ENCODE results near the gene PNO1.

PNO1 gene

DNA sequence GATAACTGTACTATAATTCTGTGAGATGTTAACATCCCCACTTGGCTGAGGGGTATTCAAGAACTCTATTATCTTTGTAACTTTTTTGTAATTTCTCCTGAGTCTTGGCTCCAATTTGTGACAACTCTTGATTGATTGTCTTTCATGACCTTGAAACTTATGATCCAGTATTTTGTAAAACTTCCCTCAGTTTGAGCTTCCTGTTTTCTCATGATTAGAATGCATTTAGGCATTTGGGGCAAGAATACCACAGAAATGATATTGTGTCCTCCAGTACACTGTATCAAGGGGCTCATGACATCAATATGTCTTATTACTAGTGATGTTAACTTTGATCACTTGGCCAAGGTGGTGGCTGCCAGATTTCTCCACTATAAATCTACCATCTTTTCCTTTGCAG, 37.4 kb downstream of the PNO1 start:
- DNase-seq (ENCODE audit: low spot score), result no peak

DNA sequence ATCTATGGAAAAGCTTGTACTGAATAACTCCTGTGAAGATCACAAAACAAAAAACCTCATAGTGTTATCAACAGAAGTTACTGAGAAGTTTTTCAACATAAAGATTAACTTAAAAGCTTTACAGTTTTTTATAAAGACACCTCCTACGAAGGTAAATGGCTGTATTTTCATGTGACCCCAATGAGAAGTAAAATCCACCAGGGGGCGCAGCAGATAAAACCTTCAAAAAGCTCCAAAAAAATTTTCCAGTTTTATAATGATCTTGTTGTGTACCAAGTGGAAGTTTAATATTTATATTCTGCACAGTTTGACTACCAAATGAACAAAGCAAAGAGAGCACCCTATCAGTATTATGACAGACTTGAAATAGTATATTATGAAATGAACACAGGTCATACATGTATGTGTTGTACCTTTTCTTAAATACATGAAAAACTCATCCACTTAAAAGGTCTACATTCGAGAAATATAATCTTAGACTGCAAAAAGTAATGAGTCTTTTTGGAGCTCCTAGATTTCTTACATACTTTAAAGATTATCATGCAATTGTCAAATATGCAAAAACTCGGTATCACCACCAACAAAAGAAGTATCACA, 38.5 kb downstream of the PNO1 start:
- DNase-seq (ENCODE audit: low spot score), result peak; percentile 87

- no peak for DNase-seq (ENCODE audit: low spot score)
These were observed 42.6 kb downstream of the PNO1 start for GRCh38 chr2:68200157-68200787.

DNA sequence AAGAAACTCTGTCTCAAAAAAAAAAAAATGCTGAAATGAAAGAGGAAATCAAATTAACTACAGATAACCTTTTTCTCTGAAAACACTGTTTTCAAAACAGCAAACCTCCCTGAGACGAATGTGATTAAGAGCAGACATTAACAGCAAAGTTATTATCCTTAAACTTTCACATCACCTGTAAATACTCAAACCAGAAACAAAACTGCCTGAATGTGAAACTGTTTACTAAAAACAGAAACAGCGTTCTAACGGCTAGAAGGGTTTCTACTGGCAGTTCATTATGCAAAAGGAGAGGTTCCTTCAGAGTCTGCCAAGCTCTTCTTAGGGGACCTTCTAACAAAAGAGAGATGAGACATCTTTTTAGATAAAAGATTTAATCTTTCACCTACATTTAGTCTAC, 45.9 kb downstream of the PNO1 start:
- DNase-seq (ENCODE audit: low spot score), result no peak

GRCh38 chr2:68206793-68207192, 49.1 kb downstream of the PNO1 start:
- DNase-seq (ENCODE audit: low spot score), result no peak

DNA sequence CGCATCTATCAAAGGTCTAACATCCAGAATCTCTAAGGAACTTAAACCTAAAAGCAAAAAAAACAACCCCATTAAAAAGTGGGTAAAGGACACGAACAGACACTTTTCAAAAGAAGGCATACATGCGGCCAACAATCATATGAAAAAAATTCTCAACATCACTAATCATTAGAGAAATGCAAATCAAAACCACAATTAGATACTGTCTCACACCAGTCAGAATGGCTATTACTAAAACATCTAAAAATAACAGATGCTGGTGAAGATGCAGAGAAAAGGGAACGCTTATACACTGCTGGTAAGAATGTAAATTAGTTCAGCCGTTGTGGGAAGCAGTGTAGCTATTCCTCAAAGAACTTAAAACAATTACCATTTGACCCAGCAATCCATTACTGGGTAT, 56.7 kb downstream of the PNO1 start:
- no peak for DNase-seq (ENCODE audit: low spot score)

- no peak for DNase-seq (ENCODE audit: low spot score)
These were observed 59.0 kb downstream of the PNO1 start for GRCh38 chr2:68216454-68217310.

DNA sequence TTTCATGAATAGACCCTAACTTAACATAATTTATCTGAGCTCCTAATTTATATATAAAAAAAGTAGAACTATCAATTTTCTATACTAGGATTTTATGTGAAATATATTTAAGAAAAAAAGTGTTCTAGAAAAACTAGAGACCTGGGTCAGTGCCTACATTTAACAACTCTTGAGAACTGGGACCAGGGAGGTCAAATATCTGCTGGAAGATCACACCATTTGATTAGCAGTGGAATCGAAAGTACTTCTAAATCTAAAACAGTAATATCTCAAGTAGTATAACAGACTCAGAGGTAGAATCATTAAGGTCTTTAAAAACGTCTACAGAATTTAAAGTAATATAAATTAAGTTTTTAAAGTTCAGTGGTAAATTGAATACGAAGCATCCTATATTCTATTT, 60.0 kb downstream of the PNO1 start:
- peak; percentile 35 for DNase-seq (ENCODE audit: low spot score)

GRCh38 chr2:68218343-68218901, 60.7 kb downstream of the PNO1 start:
- DNase-seq (ENCODE audit: low spot score), result peak; percentile 61

DNA sequence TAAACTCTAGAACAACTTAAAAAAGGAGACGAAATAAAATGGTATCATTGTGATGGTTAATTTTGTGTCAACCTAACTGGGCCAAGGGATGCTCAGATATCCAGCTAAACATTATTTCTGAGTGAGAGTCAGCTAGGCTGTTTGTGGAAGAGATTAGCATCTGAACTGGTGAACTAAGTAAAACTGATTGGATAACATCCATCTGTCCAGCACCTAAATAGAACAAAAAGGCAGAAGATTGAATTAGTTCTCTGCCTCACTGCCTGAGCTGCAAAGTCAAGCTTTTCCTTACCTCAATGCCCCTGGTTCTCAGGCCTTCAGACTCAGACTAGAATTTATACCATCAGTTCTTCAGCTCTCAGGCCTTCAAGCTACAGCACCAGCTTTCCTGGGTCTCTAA, 64.6 kb downstream of the PNO1 start:
- DNase-seq (ENCODE audit: low spot score), result no peak

- no peak for DNase-seq (ENCODE audit: low spot score)
These were observed 65.7 kb downstream of the PNO1 start for GRCh38 chr2:68223419-68223818.

DNA sequence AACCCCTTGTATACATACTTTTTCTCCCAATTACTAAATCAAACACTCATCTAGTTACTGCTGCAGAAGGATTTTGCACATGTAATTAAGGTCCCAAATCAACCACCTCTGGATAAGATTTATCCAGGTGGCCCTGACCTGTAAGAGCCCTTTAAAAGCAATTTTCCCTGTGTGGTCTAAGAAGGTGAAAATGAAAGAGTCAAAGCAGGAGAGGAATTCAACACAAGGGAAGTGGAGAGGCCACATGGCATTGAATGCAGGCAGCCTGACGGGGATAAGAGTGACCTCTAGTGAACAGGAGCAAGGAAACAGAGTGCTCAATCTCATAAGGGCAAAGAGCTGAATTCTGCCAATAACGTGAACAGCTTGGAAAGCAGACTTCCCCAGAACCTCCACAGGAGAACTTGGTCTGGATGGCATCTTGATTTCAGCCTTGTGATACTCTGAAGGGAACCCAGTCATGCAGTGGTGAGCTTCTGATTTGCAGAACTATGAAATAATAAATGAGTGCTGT, 67.5 kb downstream of the PNO1 start:
- peak; percentile 55 for DNase-seq (ENCODE audit: low spot score)

Data from hematopoietic multipotent progenitor cell treated with erythropoietin and hydrocortisone succinate and interleukin-3 and kit ligand, for 15 days (in vitro differentiated cells).